Measurements from ENCODE around the gene RANBP17. TPM values are rescaled to one million over a fixed set of nuclear protein-coding genes. Genes with fewer than 3 reads are reported as not detected.

The RANBP17 gene
- total and polyA plus RNA-seq, 2 donors (not counting 1 experiment from before 2014, with no cell fraction given): not detected

GRCh38 chr5:171152382-171152781 lies 290.6 kb downstream of the RANBP17 start:
- Mint-ChIP-seq H3K9me3 (ENCODE audit: insufficient read depth) (no peaks in the 10 kb centered on the region), H3K4me3 (no peak overlapping the region), H3K4me1 (peaks cover 3% of the 10 kb centered on the region), H3K27ac (no peak overlapping the region), H3K27me3 (peaks cover 7% of the 10 kb centered on the region)
- Histone ChIP-seq H3K4me2 (replicated peaks; ENCODE audit: low read depth, low read length, poor library complexity, severe bottlenecking) (no peak overlapping the region), H3K4me1 (ENCODE audit: control insufficient read depth in 2 of 2, insufficient read depth in 2 of 2, low read length in 2 of 2) (no peaks in the 10 kb centered on the region), H3K27ac (ENCODE audit: low read length in 2 of 2) (no peak overlapping the region), H4K20me1 (ENCODE audit: control insufficient read depth, insufficient read depth, low read length, poor library complexity, severe bottlenecking) (no peaks in the 10 kb centered on the region), H3K4me3 (ENCODE audit: control extremely low read depth in 1 of 5, extremely low read depth in 1 of 5, insufficient read depth in 1 of 5, low read depth in 2 of 5, low read length in 4 of 5) (no peak overlapping the region), H3K9ac (ENCODE audit: low read length) (no peak overlapping the region), H3K36me3 (replicated peaks in 1 of 2; ENCODE audit: control extremely low read depth in 1 of 2, control insufficient read depth in 1 of 2, extremely low read depth in 1 of 2, insufficient read depth in 2 of 2, low read length in 1 of 2) (no peaks in the 10 kb centered on the region), H2AFZ (ENCODE audit: insufficient read depth, low read depth, low read length, poor library complexity, severe bottlenecking) (no peak overlapping the region), H3K79me2 (ENCODE audit: control insufficient read depth, insufficient read depth, low read length) (no peaks in the 10 kb centered on the region), H3K9me3 (ENCODE audit: control extremely low read depth in 1 of 3, control insufficient read depth in 2 of 3, insufficient read depth in 1 of 3, low read length in 2 of 3) (no peaks in the 10 kb centered on the region), H3K27me3 (replicated peaks in 1 of 4; ENCODE audit: control extremely low read depth in 1 of 4, control insufficient read depth in 3 of 4, insufficient read depth in 4 of 4, low read length in 3 of 4) (no peaks in the 10 kb centered on the region)
- CTCF ChIA-PET: no interaction called here
- WGBS (ENCODE audit: insufficient coverage): 76% methylated on average over 3 of the region's 4 CpGs
- ATAC-seq (ENCODE audit: low read depth) (no peak), DNase-seq (no peak)
- intact Hi-C loops (cut with micrococcal nuclease): no loop called here
- TF ChIP-seq EZH2 (IDR thresholded peaks at IDR 0.05; ENCODE audit: borderline replicate concordance, insufficient read depth, low read depth, low read length, poor library complexity, severe bottlenecking): no peak
- TF ChIP-seq CTCF (IDR thresholded peaks at IDR 0.05): no peak
- POLR2A ChIA-PET: no interaction called here

- no peak overlapping the region for H2AFZ ChIP-seq (ENCODE audit: insufficient read depth, low read depth, low read length, poor library complexity, severe bottlenecking)
- H3K4me2 ChIP-seq (replicated peaks; ENCODE audit: low read depth, low read length, poor library complexity, severe bottlenecking): no peak overlapping the region
- TF ChIP-seq EZH2 (IDR thresholded peaks at IDR 0.05; ENCODE audit: borderline replicate concordance, insufficient read depth, low read depth, low read length, poor library complexity, severe bottlenecking) (no peak), CTCF (IDR thresholded peaks at IDR 0.05) (no peak)
- H3K4me1 ChIP-seq (ENCODE audit: control insufficient read depth in 2 of 2, insufficient read depth in 2 of 2, low read length in 2 of 2): no peaks in the 10 kb centered on the region
- ChIA-PET POLR2A (no interaction called here), CTCF (no interaction called here)
- intact Hi-C loops (cut with micrococcal nuclease): no loop called here
- H3K27me3 ChIP-seq (replicated peaks in 1 of 4; ENCODE audit: control extremely low read depth in 1 of 4, control insufficient read depth in 3 of 4, insufficient read depth in 4 of 4, low read length in 3 of 4): no peaks in the 10 kb centered on the region
- DNase-seq: no peak
- Mint-ChIP-seq H3K4me3 (no peak overlapping the region), H3K27ac (no peak overlapping the region), H3K27me3 (peaks cover 7% of the 10 kb centered on the region), H3K9me3 (ENCODE audit: insufficient read depth) (no peaks in the 10 kb centered on the region), H3K4me1 (peaks cover 3% of the 10 kb centered on the region)
- ATAC-seq (ENCODE audit: low read depth): no peak
- no peaks in the 10 kb centered on the region for H4K20me1 ChIP-seq (ENCODE audit: control insufficient read depth, insufficient read depth, low read length, poor library complexity, severe bottlenecking)
- no CpG with 5 or more reads among the region's 1 CpG for WGBS (ENCODE audit: insufficient coverage)
- H3K9ac ChIP-seq (ENCODE audit: low read length): no peak overlapping the region
- no peak overlapping the region for H3K27ac ChIP-seq (ENCODE audit: low read length in 2 of 2)
- no peaks in the 10 kb centered on the region for H3K79me2 ChIP-seq (ENCODE audit: control insufficient read depth, insufficient read depth, low read length)
- H3K9me3 ChIP-seq (ENCODE audit: control extremely low read depth in 1 of 3, control insufficient read depth in 2 of 3, insufficient read depth in 1 of 3, low read length in 2 of 3): no peaks in the 10 kb centered on the region
- H3K36me3 ChIP-seq (replicated peaks in 1 of 2; ENCODE audit: control extremely low read depth in 1 of 2, control insufficient read depth in 1 of 2, extremely low read depth in 1 of 2, insufficient read depth in 2 of 2, low read length in 1 of 2): no peaks in the 10 kb centered on the region
- no peak overlapping the region for H3K4me3 ChIP-seq (ENCODE audit: control extremely low read depth in 1 of 5, extremely low read depth in 1 of 5, insufficient read depth in 1 of 5, low read depth in 2 of 5, low read length in 4 of 5)
These were observed 293.8 kb downstream of the RANBP17 start for GRCh38 chr5:171155621-171156020.
